GM12878 (cell line): Measurements from ENCODE around the gene IL17RA. TPM values are rescaled to one million over a fixed set of nuclear protein-coding genes. Genes with fewer than 3 reads are reported as not detected.

ENCODE experiments used
- ATAC-seq: fragments of 200-7000 bp; cut with Tn5 transposase; 3 replicates; pipeline ENCODE4 v1.9.1; 2020; ENCODE audit warnings: mild to moderate bottlenecking, moderate library complexity
- BruUV-seq: library from RNA; stranded (reverse); fragments of 400-500 nt; replicated peaks from 2 replicates; lab custom pipeline; 2021; lab: Mats Ljungman, UMichigan
- CTCF ChIA-PET: fragments of 300-600 bp; sonication (Branson Sonifier 250); formaldehyde crosslinking; extraction: SDS; loops from one replicate; lab custom pipeline; 2021; ENCODE audit warnings: inconsistent platforms; lab: Yijun Ruan, JAX
- POLR2A ChIA-PET: fragments of 350-600 bp; formaldehyde crosslinking; extraction: SDS; loops from one replicate; lab custom pipeline; 2021; ENCODE audit warnings: inconsistent platforms; lab: Charles Lee
- RAD21 ChIA-PET: fragments of 300-600 bp; sonication (Branson Sonifier 250); formaldehyde crosslinking; loops from one replicate; lab custom pipeline; 2023; ENCODE audit warnings: antibody characterized with exemption; ENCODE audit not compliant: unreplicated experiment; lab: Charles Lee
- SMC1A ChIA-PET: fragments of 300-600 bp; sonication (Branson Sonifier 250); formaldehyde crosslinking; loops from one replicate; lab custom pipeline; 2023; ENCODE audit not compliant: unreplicated experiment, uncharacterized antibody; lab: Charles Lee
- DNase-seq: peaks from one replicate; pipeline ENCODE4 v3.0.0-alpha.2; 2011; ENCODE audit warnings: low read depth, low spot score
- FAIRE-seq: peaks from 3 replicates; lab custom pipeline; 2011; peaks lifted over from hg19 to GRCh38; lab: Jason Lieb, UNC
- H2AFZ ChIP-seq: 2 replicates; pipeline ENCODE4 v1.6.0; 2011; ENCODE audit warnings: low read depth, low read length, control low read depth; ENCODE audit not compliant: control insufficient read depth
- H3K27ac ChIP-seq: 2 replicates; pipeline ENCODE4 v1.5.1; 2011; ENCODE audit warnings: control low read depth; ENCODE audit not compliant: control insufficient read depth, insufficient read depth
- H3K27me3 ChIP-seq, 2 experiments: replicated peaks in 1 of 2; 2 replicates each; pipeline versions ENCODE4 v1.6.0 to v1.6.1; 2011; ENCODE audit warnings: low read length in 1 of 2; ENCODE audit not compliant: control insufficient read depth in 2 of 2, insufficient read depth in 2 of 2
- H3K36me3 ChIP-seq, 2 experiments: 2 replicates each; pipeline ENCODE4 v1.5.1; 2011; ENCODE audit warnings: low read length in 1 of 2; ENCODE audit not compliant: control insufficient read depth in 2 of 2, insufficient read depth in 2 of 2
- H3K4me1 ChIP-seq: 2 replicates; pipeline ENCODE4 v1.6.1; 2011; ENCODE audit warnings: mild to moderate bottlenecking, low read length, moderate library complexity, mixed read lengths; ENCODE audit not compliant: control insufficient read depth, insufficient read depth
- H3K4me2 ChIP-seq: 2 replicates; pipeline ENCODE4 v1.6.0; 2011; ENCODE audit warnings: control low read depth; ENCODE audit not compliant: control insufficient read depth, insufficient read depth
- H3K4me3 ChIP-seq: fragments of 200-600 bp; sonication (generic); 2 replicates; pipeline ENCODE4 v1.5.1; 2016
- H3K79me2 ChIP-seq: 2 replicates; pipeline ENCODE4 v1.6.0; 2011; ENCODE audit warnings: low read length; ENCODE audit not compliant: control insufficient read depth, insufficient read depth
- H3K9ac ChIP-seq: 2 replicates; pipeline ENCODE4 v1.8.0; 2011; ENCODE audit warnings: low read length, control low read depth, mixed read lengths; ENCODE audit not compliant: control insufficient read depth, insufficient read depth
- H3K9me3 ChIP-seq: replicated peaks from 3 replicates; pipeline ENCODE4 v1.5.1; 2011; ENCODE audit warnings: mild to moderate bottlenecking, low read length; ENCODE audit not compliant: control insufficient read depth, insufficient read depth
- H4K20me1 ChIP-seq: 2 replicates; pipeline ENCODE4 v1.6.0; 2011; ENCODE audit not compliant: control insufficient read depth, insufficient read depth
- CEBPB ChIP-seq, 2 experiments: fragments of 150-350 bp in 1 of 2; IDR thresholded peaks; 2 replicates each; pipeline ENCODE4 v1.6.1; 2012 to 2014; ENCODE audit warnings: low read depth in 2 of 2, low read length in 2 of 2, borderline replicate concordance in 1 of 2, inconsistent platforms in 1 of 2
- MLLT1 ChIP-seq: fragments of 450-650 bp; IDR thresholded peaks from 2 replicates; pipeline ENCODE4 v1.6.1; 2016; ENCODE audit warnings: mild to moderate bottlenecking
- WGBS: methylation state at CpG from one replicate; pipeline ENCODE4 v1.1.6; 2016; ENCODE audit warnings: low lambda C conversion rate; ENCODE audit not compliant: insufficient replicate concordance, insufficient coverage; ENCODE audit errors: missing lambda C conversion rate; 5-methylcytosine and 5-hydroxymethylcytosine counted together
- in situ Hi-C: fragments of 300-500 bp; cut with MboI; formaldehyde crosslinking; loops from 9 replicates; pipeline ENCODE4 v1.14.3; 2018; ENCODE audit warnings: mixed read lengths
- intact Hi-C: fragments of 100-400 bp; cut with micrococcal nuclease; formaldehyde crosslinking; loops from one replicate; pipeline ENCODE4 v1.14.2; 2022; ENCODE audit not compliant: unreplicated experiment
- polyA plus RNA-seq, 11 experiments: library from polyadenylated mRNA; depleted of rRNA in 4 of 11; unstranded in 6 of 11; stranded (reverse) in 5 of 11; fragments of >200 nt; fragmentation: Nextera tagmentation in 4 of 11; fragmentation: Illumina TruSeq in 1 of 11; extraction: Ambion mirVana in 4 of 11; extraction: Trizol in 1 of 11; gene quantifications; 1 replicate in 1 of 11; 2 replicates in 10 of 11; pipeline versions ENCODE4 v1.2.1 to v1.2.3, GENCODE V29; 2011 to 2016; ENCODE audit warnings: inconsistent platforms in 2 of 11, missing spikeins in 2 of 11, low read depth in 1 of 11
- total RNA-seq, 4 experiments: library from RNA; depleted of rRNA in 3 of 4; stranded (reverse); fragments of >200 nt in 3 of 4; fragmentation: Illumina TruSeq in 1 of 4; extraction: Trizol in 1 of 4; gene quantifications; 2 replicates each; pipeline versions ENCODE4 v1.2.1 to v1.2.3, GENCODE V29; 2013 to 2021

Gene IL17RA
- total and polyA plus RNA-seq, 10 of the 15 experiments (the other 5 are each of a cell fraction or from before 2014, with no cell fraction given) = 0.71 to 10.2 (median 4.2) TPM

- Histone ChIP-seq H3K79me2 (peaks cover 10% of the 10 kb centered on the region), H3K4me2 (peak overlapping the region; percentile 70), H3K9ac (no peak overlapping the region), H3K27ac (no peak overlapping the region), H3K4me3 (peak overlapping the region; percentile 84; the same call in 1 of the 2 replicates), H3K27me3 (no peaks in the 10 kb centered on the region), H3K36me3 (no peaks in the 10 kb centered on the region), H3K9me3 (no peaks in the 10 kb centered on the region), H2AFZ (no peak overlapping the region), H3K4me1 (peaks cover 19% of the 10 kb centered on the region), H4K20me1 (no peaks in the 10 kb centered on the region)
- RAD21 ChIA-PET = no interaction called here
- no peak for FAIRE-seq
- POLR2A ChIA-PET = no interaction called here
- no peak for DNase-seq
- intact Hi-C loops (loop anchor here (10.0 kb wide), 1 partner anchor 281 kb away; no protein-coding TSS in a partner anchor), in situ Hi-C loops (no loop called here)
- CTCF ChIA-PET = interaction anchor here (0.8 to 2.0 kb wide), 3 partner anchors 85 to 415 kb away, joined by 3 to 9 read pairs (median 7); no protein-coding TSS in a partner anchor
- TSS peak; percentile 43 for BruUV-seq
- SMC1A ChIA-PET = interaction anchor here (1.0 kb wide), 1 partner anchor 13 kb away, joined by 3 read pairs; no protein-coding TSS in a partner anchor
- no peak for ATAC-seq
- no peak for TF ChIP-seq CEBPB (IDR thresholded peaks at IDR 0.05; ENCODE audit: borderline replicate concordance in 1 of 2, low read depth in 2 of 2, low read length in 2 of 2)
- peak; percentile 4; the same call in 1 of the 2 replicates for TF ChIP-seq MLLT1
- 95% methylated on average over 7 of the region's 7 CpGs for WGBS
These were observed 1.5 kb downstream of the IL17RA start for GRCh38 chr22:17086296-17086695.
